Body of pancreas (tissue), 4 donors: ENCODE measurements around the gene MYO16.

Source experiments
- POLR2A ChIP-seq, 3 donors: fragments of 450-650 bp; IDR thresholded peaks; one replicate each; pipeline ENCODE4 v1.6.1; 2016; ENCODE audit warnings: antibody characterized with exemption in 3 of 3, mild to moderate bottlenecking in 2 of 3
- TF ChIP-seq, protein P1 (sequence below), 7 experiments: fragments of 450-650 bp in 4 of 7; fragments of 200-600 bp in 3 of 7; sonication (generic) in 3 of 7; IDR thresholded peaks; one replicate each; pipeline ENCODE4 v1.5.1; 2016 to 2019; ENCODE audit warnings: antibody characterized with exemption in 7 of 7

DNA sequence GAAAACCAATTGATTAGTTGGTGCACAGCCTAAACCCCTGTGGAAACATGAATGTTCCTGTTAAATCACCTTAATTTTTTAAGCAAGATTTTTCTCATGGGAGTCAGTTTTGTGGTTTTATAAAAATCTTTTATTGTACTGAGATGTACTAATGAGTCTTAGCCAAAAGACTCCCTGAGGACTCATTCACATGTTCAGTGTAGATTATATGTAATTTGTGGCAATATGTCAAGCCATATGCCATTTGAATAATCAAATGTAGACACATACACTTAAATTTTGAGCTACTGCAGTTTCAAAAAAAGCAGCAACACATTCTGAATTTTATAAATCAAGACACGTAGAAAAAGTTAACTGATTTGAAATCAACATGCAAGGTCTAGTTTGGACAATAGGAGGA lies 395.2 kb downstream of the MYO16 start:
- TF ChIP-seq, protein P1, sequence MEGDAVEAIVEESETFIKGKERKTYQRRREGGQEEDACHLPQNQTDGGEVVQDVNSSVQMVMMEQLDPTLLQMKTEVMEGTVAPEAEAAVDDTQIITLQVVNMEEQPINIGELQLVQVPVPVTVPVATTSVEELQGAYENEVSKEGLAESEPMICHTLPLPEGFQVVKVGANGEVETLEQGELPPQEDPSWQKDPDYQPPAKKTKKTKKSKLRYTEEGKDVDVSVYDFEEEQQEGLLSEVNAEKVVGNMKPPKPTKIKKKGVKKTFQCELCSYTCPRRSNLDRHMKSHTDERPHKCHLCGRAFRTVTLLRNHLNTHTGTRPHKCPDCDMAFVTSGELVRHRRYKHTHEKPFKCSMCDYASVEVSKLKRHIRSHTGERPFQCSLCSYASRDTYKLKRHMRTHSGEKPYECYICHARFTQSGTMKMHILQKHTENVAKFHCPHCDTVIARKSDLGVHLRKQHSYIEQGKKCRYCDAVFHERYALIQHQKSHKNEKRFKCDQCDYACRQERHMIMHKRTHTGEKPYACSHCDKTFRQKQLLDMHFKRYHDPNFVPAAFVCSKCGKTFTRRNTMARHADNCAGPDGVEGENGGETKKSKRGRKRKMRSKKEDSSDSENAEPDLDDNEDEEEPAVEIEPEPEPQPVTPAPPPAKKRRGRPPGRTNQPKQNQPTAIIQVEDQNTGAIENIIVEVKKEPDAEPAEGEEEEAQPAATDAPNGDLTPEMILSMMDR (IDR thresholded peaks at IDR 0.05), result no peak
- no peak for TF ChIP-seq POLR2A (IDR thresholded peaks at IDR 0.05)
